Epidermal melanocyte (primary cell): ENCODE data around the gene LMAN2L.

Experiments
- DNase-seq: peaks from one replicate; pipeline ENCODE4 v3.0.0; 2011; ENCODE audit warnings: low spot score; ENCODE audit not compliant: insufficient read length

The LMAN2L gene

DNA sequence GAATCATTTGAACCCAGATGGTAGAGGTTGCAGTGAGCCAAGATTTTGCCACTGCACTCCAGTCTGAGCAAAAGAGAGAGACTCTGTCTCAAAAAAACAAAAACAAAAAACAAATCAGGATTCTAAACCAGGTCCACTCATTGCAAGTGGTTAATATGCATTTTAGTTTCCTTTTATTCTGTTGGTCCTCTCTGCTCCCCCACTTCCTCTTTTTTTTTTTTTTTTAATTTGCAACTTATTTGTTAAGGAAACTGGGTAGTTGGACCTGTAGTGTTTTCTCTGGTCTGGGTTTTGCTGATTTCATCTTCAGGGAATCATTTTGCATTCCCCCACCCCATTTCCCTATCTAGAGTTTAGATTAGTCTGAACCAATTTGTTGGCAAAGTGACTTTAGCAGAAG lies 83.3 kb downstream of the LMAN2L start:
- DNase-seq: no peak
